Kidney epithelial cell (primary cell): ENCODE results near the gene SNAP25. TPM values are rescaled to one million over a fixed set of nuclear protein-coding genes. Genes with fewer than 3 reads are reported as not detected.

ENCODE experiments used
- DNase-seq: peaks from one replicate; pipeline ENCODE4 v3.0.0-alpha.2; 2010; ENCODE audit warnings: low read depth
- H3K27me3 ChIP-seq: 2 replicates; pipeline ENCODE4 v1.6.0; 2011; ENCODE audit warnings: low read length; ENCODE audit not compliant: control insufficient read depth, insufficient read depth
- H3K36me3 ChIP-seq: 2 replicates; pipeline ENCODE4 v1.5.1; 2011; ENCODE audit warnings: low read length; ENCODE audit not compliant: control insufficient read depth, insufficient read depth
- H3K4me3 ChIP-seq: 2 replicates; pipeline ENCODE4 v1.5.1; 2011; ENCODE audit warnings: low read depth, mild to moderate bottlenecking, control low read depth, low read length
- CTCF ChIP-seq: IDR thresholded peaks from 2 replicates; pipeline ENCODE4 v1.5.1; 2011; ENCODE audit warnings: mild to moderate bottlenecking, moderate library complexity, low read length, control low read depth, inconsistent platforms; ENCODE audit not compliant: insufficient read depth, poor library complexity, severe bottlenecking
- total RNA-seq: library from RNA; depleted of rRNA; stranded (reverse); fragments of >200 nt; gene quantifications from 2 replicates; pipeline ENCODE4 v1.2.3, GENCODE V29; 2015

SNAP25 gene
- total RNA-seq, 1 donor from 2014 or later = 1.0 TPM

DNA sequence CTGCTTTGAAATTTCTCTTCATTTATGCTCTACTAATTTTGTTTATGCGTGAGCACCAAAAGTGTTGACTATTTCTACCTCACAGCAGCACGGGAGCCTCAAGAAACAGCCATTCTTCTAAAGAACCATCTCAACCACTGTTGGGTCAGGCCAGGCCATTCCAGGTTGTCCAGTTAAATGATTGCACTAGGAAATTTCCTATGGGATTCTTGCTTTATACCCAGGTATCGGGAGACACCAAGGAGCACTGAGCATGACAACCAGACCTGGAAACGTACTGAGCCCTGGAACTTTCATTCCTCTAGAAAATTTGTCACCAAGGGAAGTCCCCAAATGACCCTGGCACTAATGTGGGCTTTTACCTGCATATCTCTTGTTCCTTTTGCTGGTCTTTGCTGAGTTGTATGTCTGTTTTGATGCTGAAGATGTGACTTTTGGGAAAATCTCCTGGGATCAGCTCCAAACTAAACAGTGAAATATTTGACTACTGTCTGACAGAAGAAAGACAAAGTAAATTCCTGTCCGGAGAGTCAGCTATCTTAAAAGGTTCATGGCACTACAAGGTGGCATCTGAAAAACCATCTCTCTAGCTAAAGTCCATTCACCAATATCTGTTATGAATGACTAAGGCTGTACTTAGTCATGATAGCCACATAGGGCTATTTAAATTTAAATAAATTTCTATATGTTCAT is 70.5 kb downstream of the SNAP25 start:
- no peak overlapping the region for H3K4me3 ChIP-seq
- DNase-seq = no peak
- H3K36me3 ChIP-seq = no peaks in the 10 kb centered on the region
- no peak for TF ChIP-seq CTCF
- no peaks in the 10 kb centered on the region for H3K27me3 ChIP-seq

DNA sequence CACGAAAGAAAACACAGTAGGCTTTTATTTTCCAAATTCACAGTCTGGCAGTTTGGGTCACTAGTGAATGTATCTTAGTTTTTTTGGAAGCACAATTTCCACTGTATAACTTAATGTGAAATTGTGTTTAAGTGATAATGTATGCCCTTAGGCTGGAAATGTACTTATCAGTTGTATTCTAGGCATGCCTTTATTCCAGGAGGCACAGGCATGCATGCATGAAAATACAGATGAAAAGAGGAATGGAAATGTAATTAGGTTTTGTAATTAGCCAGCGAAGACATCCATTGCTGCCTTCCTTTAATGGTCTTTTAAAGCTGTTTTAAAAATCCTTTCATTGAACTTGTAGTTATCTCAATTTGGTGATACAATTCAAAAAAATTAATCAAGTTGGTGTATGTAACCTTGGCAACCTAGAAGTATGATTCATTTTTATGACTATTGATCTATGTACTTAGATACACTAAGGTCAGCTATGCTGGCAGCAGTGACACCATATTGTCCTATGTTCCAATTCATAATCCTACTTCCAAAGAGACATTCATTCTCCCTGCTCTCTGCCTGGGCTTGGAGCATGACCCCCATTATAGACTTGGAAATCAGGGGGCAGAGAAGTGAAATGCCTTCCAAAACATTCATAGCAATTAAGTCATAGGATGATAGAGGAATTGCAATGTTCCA is 73.1 kb downstream of the SNAP25 start:
- Histone ChIP-seq H3K27me3 (no peaks in the 10 kb centered on the region), H3K4me3 (no peak overlapping the region), H3K36me3 (no peaks in the 10 kb centered on the region)
- DNase-seq = no peak
- TF ChIP-seq CTCF = no peak

- no peak for TF ChIP-seq CTCF
- Histone ChIP-seq H3K4me3 (no peak overlapping the region), H3K36me3 (no peaks in the 10 kb centered on the region), H3K27me3 (no peaks in the 10 kb centered on the region)
- DNase-seq = no peak
Measured at GRCh38 chr20:10297223-10297622, 78.6 kb downstream of the SNAP25 start.

DNA sequence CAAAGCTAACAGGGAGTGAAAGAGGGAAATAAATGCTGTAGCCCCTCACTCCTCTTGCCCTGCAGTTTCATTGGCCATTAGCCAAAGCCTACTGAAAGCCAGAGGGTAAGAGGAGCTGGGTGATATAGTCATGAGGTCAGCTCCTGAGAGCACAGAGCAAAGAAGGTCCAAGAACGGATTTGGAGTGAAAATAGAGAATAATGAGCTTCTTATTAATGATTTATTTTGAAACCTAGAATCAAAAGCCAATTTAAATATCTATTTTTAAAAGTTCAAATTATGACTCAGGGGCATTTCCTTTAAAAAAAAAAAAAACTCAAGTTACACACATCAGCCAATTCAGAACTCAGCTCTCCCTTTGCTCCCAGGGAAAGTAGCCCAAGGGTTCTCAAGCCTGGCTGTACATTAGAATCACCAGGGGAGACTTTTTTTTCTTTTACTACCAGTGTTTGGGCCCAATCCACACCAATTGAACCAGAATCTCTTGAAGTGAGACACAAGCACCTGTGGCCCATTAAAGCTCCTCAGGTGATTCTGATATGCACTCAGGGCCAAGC is 79.1 kb downstream of the SNAP25 start:
- no peak for DNase-seq
- Histone ChIP-seq H3K27me3 (no peaks in the 10 kb centered on the region), H3K36me3 (no peaks in the 10 kb centered on the region), H3K4me3 (no peak overlapping the region)
- TF ChIP-seq CTCF = no peak

DNA sequence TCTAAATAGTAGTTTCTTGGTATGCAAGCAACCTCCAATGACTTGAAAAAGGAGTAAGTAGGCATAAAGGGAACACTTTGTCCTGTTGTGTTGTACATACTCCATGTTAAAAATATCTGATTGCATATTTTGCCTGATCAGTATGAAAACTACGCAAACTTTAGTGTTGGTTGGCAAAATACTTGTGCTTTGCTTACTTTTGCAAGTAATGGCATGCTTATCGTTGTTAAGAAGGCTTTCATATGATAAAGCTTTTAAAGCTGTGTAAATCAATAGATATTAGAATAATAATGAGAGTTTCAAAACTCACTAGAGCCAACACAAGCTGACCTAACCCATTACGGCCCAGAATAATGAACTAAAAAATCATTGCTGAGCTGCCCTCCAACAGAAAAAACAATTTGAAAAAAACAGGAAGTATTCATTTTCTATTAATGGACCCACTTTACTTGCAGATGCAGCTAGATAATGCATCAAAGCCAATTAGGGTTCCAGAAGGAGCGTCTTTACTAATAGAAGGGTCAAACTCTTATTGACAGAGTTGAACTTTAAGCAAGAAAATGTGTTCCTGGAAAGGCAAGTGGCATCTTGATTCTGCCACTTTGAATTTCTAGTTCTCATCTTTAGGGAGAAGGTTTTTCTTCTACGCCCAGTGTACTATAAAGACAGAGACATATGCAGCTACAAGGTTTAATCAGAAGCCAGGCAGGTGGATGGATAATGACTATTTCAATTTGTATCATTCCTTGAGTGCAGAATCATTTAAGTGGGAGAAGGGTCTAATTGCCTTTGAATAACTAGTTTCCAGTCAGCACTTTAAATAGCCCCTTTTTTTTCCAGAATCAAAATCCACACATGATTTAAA is 82.2 kb downstream of the SNAP25 start:
- Histone ChIP-seq H3K27me3 (no peaks in the 10 kb centered on the region), H3K36me3 (no peaks in the 10 kb centered on the region), H3K4me3 (no peak overlapping the region)
- TF ChIP-seq CTCF = no peak
- DNase-seq = no peak
